Muscle of back (tissue), 11 donors: ENCODE measurements around the gene WWOX. TPM values are rescaled to one million over a fixed set of nuclear protein-coding genes. Genes with fewer than 3 reads are reported as not detected.

Experiments
- DNase-seq, 3 donors: peaks; one replicate each; pipeline versions ENCODE4 v3.0.0 to v3.0.0-alpha.2; 2013
- polyA plus RNA-seq, 10 donors: library from polyadenylated mRNA; unstranded; fragments of 120-200 nt; gene quantifications; one replicate each; pipeline ENCODE4 v1.2.1, GENCODE V29; 2013; ENCODE audit not compliant: insufficient read length in 10 of 10

Gene WWOX
- polyA plus RNA-seq, 10 donors, result 7.8 to 14.7 (median 12.8) TPM

GRCh38 chr16:79083508-79084299 is 984.2 kb downstream of the WWOX start:
- DNase-seq, result no peak

GRCh38 chr16:79088971-79089370 is 989.5 kb downstream of the WWOX start:
- DNase-seq, result no peak

- DNase-seq, result peak in 2 of 3 donors; percentile 40 to 72
Measured at GRCh38 chr16:79089735-79090284, 990.4 kb downstream of the WWOX start.

GRCh38 chr16:79090966-79091365 is 991.5 kb downstream of the WWOX start:
- DNase-seq, result no peak

GRCh38 chr16:79092846-79093245 is 993.4 kb downstream of the WWOX start:
- no peak for DNase-seq

- DNase-seq, result peak in 1 of 3 donors; percentile 45
Measured at GRCh38 chr16:79093554-79093967, 994.1 kb downstream of the WWOX start.

- no peak for DNase-seq
Measured at GRCh38 chr16:79096246-79096645, 996.8 kb downstream of the WWOX start.

GRCh38 chr16:79097166-79097565 is 997.7 kb downstream of the WWOX start:
- DNase-seq, result no peak

GRCh38 chr16:79097771-79098170 is 998.3 kb downstream of the WWOX start:
- no peak for DNase-seq

- DNase-seq, result no peak
Measured at GRCh38 chr16:79098907-79099306, 999.5 kb downstream of the WWOX start.

- DNase-seq, result no peak
Measured at GRCh38 chr16:79099716-79100115, 1000.3 kb downstream of the WWOX start.

GRCh38 chr16:79100447-79100846 is 1001.0 kb downstream of the WWOX start:
- DNase-seq, result no peak

GRCh38 chr16:79101491-79101890 is 1002.0 kb downstream of the WWOX start:
- no peak for DNase-seq

GRCh38 chr16:79104567-79104966 is 1005.1 kb downstream of the WWOX start:
- DNase-seq, result no peak

GRCh38 chr16:79107301-79107700 is 1007.8 kb downstream of the WWOX start:
- DNase-seq, result no peak

- no peak for DNase-seq
Measured at GRCh38 chr16:79109771-79110170, 1010.3 kb downstream of the WWOX start.

GRCh38 chr16:79110242-79110641 is 1010.8 kb downstream of the WWOX start:
- DNase-seq, result no peak

- no peak for DNase-seq
Measured at GRCh38 chr16:79110953-79111352, 1011.5 kb downstream of the WWOX start.

GRCh38 chr16:79112462-79112861 is 1013.0 kb downstream of the WWOX start:
- DNase-seq, result no peak

- DNase-seq, result no peak
Measured at GRCh38 chr16:79113826-79114225, 1014.4 kb downstream of the WWOX start.

GRCh38 chr16:79114759-79115158 is 1015.3 kb downstream of the WWOX start:
- DNase-seq, result no peak

GRCh38 chr16:79121906-79122305 is 1022.5 kb downstream of the WWOX start:
- no peak for DNase-seq

- DNase-seq, result no peak
Measured at GRCh38 chr16:79122343-79122742, 1022.9 kb downstream of the WWOX start.
